HepG2 (cell line): ENCODE results near the gene ZSCAN20. TPM values are rescaled to one million over a fixed set of nuclear protein-coding genes. Genes with fewer than 3 reads are reported as not detected.

Experiments
- ARID4A ChIP-seq: sonication (generic); formaldehyde crosslinking; IDR thresholded peaks from 2 replicates; pipeline ENCODE4 v1.5.0; 2020; ENCODE audit warnings: mild to moderate bottlenecking, missing genetic modification reagents, borderline replicate concordance
- ATAD3A ChIP-seq: sonication (generic); formaldehyde crosslinking; IDR thresholded peaks from 2 replicates; pipeline ENCODE4 v1.4.0; 2020; ENCODE audit warnings: missing genetic modification reagents
- HMGA1 ChIP-seq: sonication (generic); formaldehyde crosslinking; conservative IDR thresholded peaks from 2 replicates; pipeline ENCODE4 v1.4.0; 2020; ENCODE audit warnings: missing genetic modification reagents
- SSRP1 ChIP-seq: IDR thresholded peaks from 2 replicates; pipeline ENCODE4 v1.6.1; 2016; ENCODE audit warnings: control low read depth
- ZC3H4 ChIP-seq: sonication (generic); formaldehyde crosslinking; IDR thresholded peaks from 2 replicates; pipeline ENCODE4 v1.4.0; 2020; ENCODE audit warnings: missing genetic modification reagents, borderline replicate concordance
- ZNF83 ChIP-seq: sonication (generic); formaldehyde crosslinking; IDR thresholded peaks from 2 replicates; pipeline ENCODE4 v1.4.0; 2020; ENCODE audit warnings: missing genetic modification reagents, mild to moderate bottlenecking, borderline replicate concordance
- polyA plus RNA-seq, 8 experiments: library from polyadenylated mRNA; depleted of rRNA in 3 of 8; stranded (reverse) in 7 of 8; unstranded in 1 of 8; fragments of >200 nt; fragmentation: Illumina TruSeq in 4 of 8; extraction: Trizol in 4 of 8; gene quantifications; 2 replicates each; pipeline versions ENCODE4 v1.2.1 to v1.2.3, GENCODE V29; 2011 to 2016; ENCODE audit warnings: low read depth in 4 of 8, missing spikeins in 1 of 8, mixed read lengths in 1 of 8; ENCODE audit not compliant: insufficient read depth in 1 of 8
- total RNA-seq, 5 experiments: library from RNA; depleted of rRNA; stranded (reverse); fragments of >200 nt; fragmentation: Illumina TruSeq; extraction: Trizol; gene quantifications; 2 replicates each; pipeline ENCODE4 v1.2.3, GENCODE V29; 2016; ENCODE audit warnings: low read depth in 1 of 5
- TF ChIP-seq, protein P1 (sequence below): sonication (generic); formaldehyde crosslinking; IDR thresholded peaks from 2 replicates; pipeline ENCODE4 v1.4.0; 2020; ENCODE audit warnings: missing genetic modification reagents, borderline replicate concordance

Gene ZSCAN20
- total and polyA plus RNA-seq, 2 of the 13 experiments (the other 11 are each of a cell fraction or from before 2014, with no cell fraction given), result 1.1 to 2.8 TPM

GRCh38 chr1:33515112-33515511 is 42.7 kb downstream of the ZSCAN20 start (continued):
- TF ChIP-seq, protein P1, sequence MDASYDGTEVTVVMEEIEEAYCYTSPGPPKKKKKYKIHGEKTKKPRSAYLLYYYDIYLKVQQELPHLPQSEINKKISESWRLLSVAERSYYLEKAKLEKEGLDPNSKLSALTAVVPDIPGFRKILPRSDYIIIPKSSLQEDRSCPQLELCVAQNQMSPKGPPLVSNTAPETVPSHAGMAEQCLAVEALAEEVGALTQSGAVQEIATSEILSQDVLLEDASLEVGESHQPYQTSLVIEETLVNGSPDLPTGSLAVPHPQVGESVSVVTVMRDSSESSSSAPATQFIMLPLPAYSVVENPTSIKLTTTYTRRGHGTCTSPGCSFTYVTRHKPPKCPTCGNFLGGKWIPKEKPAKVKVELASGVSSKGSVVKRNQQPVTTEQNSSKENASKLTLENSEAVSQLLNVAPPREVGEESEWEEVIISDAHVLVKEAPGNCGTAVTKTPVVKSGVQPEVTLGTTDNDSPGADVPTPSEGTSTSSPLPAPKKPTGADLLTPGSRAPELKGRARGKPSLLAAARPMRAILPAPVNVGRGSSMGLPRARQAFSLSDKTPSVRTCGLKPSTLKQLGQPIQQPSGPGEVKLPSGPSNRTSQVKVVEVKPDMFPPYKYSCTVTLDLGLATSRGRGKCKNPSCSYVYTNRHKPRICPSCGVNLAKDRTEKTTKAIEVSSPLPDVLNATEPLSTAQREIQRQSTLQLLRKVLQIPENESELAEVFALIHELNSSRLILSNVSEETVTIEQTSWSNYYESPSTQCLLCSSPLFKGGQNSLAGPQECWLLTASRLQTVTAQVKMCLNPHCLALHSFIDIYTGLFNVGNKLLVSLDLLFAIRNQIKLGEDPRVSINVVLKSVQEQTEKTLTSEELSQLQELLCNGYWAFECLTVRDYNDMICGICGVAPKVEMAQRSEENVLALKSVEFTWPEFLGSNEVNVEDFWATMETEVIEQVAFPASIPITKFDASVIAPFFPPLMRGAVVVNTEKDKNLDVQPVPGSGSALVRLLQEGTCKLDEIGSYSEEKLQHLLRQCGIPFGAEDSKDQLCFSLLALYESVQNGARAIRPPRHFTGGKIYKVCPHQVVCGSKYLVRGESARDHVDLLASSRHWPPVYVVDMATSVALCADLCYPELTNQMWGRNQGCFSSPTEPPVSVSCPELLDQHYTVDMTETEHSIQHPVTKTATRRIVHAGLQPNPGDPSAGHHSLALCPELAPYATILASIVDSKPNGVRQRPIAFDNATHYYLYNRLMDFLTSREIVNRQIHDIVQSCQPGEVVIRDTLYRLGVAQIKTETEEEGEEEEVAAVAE (CRISPR knock-in tag), result no peak
- TF ChIP-seq ATAD3A (CRISPR knock-in tag) (no peak), ARID4A (CRISPR knock-in tag) (no peak), ZNF83 (no peak), SSRP1 (CRISPR knock-in tag) (no peak), ZC3H4 (no peak), HMGA1 (CRISPR knock-in tag) (no peak)
